Hepatocyte (in vitro differentiated cells): ENCODE data around the gene NPBWR2. TPM values are rescaled to one million over a fixed set of nuclear protein-coding genes. Genes with fewer than 3 reads are reported as not detected.

ENCODE experiments used
- DNase-seq: peaks from one replicate; pipeline ENCODE4 v3.0.0-alpha.2; 2016; ENCODE audit warnings: low spot score
- H2AFZ ChIP-seq: fragments of 200-600 bp; sonication (generic); 2 replicates; pipeline ENCODE4 v1.6.0; 2016; ENCODE audit warnings: antibody characterized with exemption, mild to moderate bottlenecking
- H3K27ac ChIP-seq: fragments of 200-600 bp; sonication (generic); 2 replicates; pipeline ENCODE4 v1.5.1; 2016; ENCODE audit warnings: mild to moderate bottlenecking
- H3K27me3 ChIP-seq: fragments of 200-600 bp; sonication (generic); 2 replicates; pipeline ENCODE4 v1.6.1; 2016
- H3K36me3 ChIP-seq: fragments of 200-600 bp; sonication (generic); replicated peaks from 2 replicates; pipeline ENCODE4 v1.5.1; 2016; ENCODE audit warnings: low read depth; ENCODE audit not compliant: insufficient read depth
- H3K4me1 ChIP-seq: fragments of 200-600 bp; sonication (generic); 2 replicates; pipeline ENCODE4 v1.5.1; 2016; ENCODE audit warnings: mild to moderate bottlenecking, moderate library complexity; ENCODE audit not compliant: insufficient read depth
- H3K4me2 ChIP-seq: fragments of 200-600 bp; sonication (generic); 2 replicates; pipeline ENCODE4 v1.6.0; 2016
- H3K4me3 ChIP-seq: fragments of 200-600 bp; sonication (generic); 2 replicates; pipeline ENCODE4 v1.5.1; 2016; ENCODE audit warnings: mild to moderate bottlenecking
- H3K79me2 ChIP-seq: fragments of 200-600 bp; sonication (generic); 2 replicates; pipeline ENCODE4 v1.6.0; 2017; ENCODE audit warnings: mild to moderate bottlenecking
- H3K9me2 ChIP-seq: fragments of 200-600 bp; sonication (generic); replicated peaks from 2 replicates; pipeline ENCODE4 v1.6.0; 2017; ENCODE audit warnings: mild to moderate bottlenecking; ENCODE audit not compliant: insufficient read depth
- H3K9me3 ChIP-seq: fragments of 200-600 bp; sonication (generic); 2 replicates; pipeline ENCODE4 v1.5.1; 2016; ENCODE audit warnings: low read depth, mild to moderate bottlenecking
- H4K20me1 ChIP-seq: fragments of 200-600 bp; sonication (generic); 2 replicates; pipeline ENCODE4 v1.6.0; 2016; ENCODE audit warnings: mild to moderate bottlenecking; ENCODE audit not compliant: insufficient read depth, poor library complexity, severe bottlenecking
- EZH2 ChIP-seq: fragments of 200-600 bp; sonication (generic); IDR thresholded peaks from 2 replicates; pipeline ENCODE4 v1.6.1; 2016; ENCODE audit warnings: antibody characterized with exemption, mild to moderate bottlenecking, borderline replicate concordance
- EZH2phosphoT487 ChIP-seq: fragments of 200-600 bp; sonication (generic); IDR thresholded peaks from one replicate; pipeline ENCODE4 v1.6.1; 2018; ENCODE audit warnings: antibody characterized with exemption, mild to moderate bottlenecking, low read depth, moderate library complexity; ENCODE audit not compliant: unreplicated experiment, severe bottlenecking
- WGBS: methylation state at CpG from one replicate; pipeline ENCODE4 v1.1.6; 2016; ENCODE audit warnings: low lambda C conversion rate; ENCODE audit errors: missing lambda C conversion rate; 5-methylcytosine and 5-hydroxymethylcytosine counted together
- polyA plus RNA-seq: library from polyadenylated mRNA; unstranded; fragments of >200 nt; fragmentation: Nextera tagmentation; extraction: Ambion mirVana; gene quantifications from 2 replicates; pipeline ENCODE4 v1.2.1, GENCODE V29; 2016
- total RNA-seq: library from RNA; depleted of rRNA; stranded (reverse); fragments of >200 nt; gene quantifications from 2 replicates; pipeline ENCODE4 v1.2.3, GENCODE V29; 2014
- TF ChIP-seq, protein P1 (sequence below): fragments of 200-600 bp; sonication (generic); IDR thresholded peaks from 2 replicates; pipeline ENCODE4 v1.5.1; 2016; ENCODE audit warnings: antibody characterized with exemption, mild to moderate bottlenecking; ENCODE audit not compliant: poor library complexity

NPBWR2 gene
- total and polyA plus RNA-seq, 2 experiments from 2014 or later = not detected

DNA sequence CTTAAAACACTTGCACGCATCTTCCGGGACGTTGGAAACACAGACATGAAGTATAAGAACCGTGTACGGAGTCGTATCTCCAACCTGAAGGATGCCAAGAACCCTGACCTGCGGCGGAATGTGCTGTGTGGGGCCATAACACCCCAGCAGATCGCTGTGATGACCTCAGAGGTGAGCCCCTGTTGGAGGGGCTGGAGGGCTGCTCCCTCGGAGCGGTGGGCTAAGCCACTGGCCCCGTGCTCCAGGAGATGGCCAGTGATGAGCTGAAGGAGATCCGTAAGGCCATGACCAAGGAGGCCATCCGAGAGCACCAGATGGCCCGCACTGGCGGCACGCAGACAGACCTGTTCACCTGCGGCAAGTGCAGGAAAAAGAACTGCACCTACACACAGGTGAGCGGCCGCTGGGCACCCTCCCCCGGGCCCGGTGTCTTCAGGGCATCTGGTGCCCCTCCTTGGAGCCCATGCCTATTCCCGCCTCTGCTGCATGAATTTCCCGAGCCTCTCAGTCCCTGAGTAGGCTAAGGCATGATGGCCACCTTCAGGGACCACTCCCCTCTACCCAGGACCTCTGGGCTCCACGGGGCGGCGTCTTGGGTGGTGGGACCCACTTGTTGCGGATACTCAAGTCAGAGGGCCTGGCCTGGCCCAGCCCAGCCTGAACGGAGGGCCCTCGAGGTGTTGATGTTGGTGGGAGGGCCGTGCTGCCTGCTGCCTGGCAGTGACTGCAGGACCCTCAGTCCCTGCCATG, 36.9 kb downstream of the NPBWR2 start:
- no peaks in the 10 kb centered on the region for H3K9me2 ChIP-seq
- no peaks in the 10 kb centered on the region for H3K9me3 ChIP-seq
- no peak overlapping the region for H3K4me3 ChIP-seq
- H3K36me3 ChIP-seq = no peaks in the 10 kb centered on the region
- 98% methylated on average over 31 of the region's 31 CpGs for WGBS
- no peak overlapping the region for H3K27ac ChIP-seq
- no peak for DNase-seq
- H2AFZ ChIP-seq = no peak overlapping the region
- no peaks in the 10 kb centered on the region for H3K4me1 ChIP-seq
- TF ChIP-seq EZH2 = no peak
- TF ChIP-seq, protein P1, sequence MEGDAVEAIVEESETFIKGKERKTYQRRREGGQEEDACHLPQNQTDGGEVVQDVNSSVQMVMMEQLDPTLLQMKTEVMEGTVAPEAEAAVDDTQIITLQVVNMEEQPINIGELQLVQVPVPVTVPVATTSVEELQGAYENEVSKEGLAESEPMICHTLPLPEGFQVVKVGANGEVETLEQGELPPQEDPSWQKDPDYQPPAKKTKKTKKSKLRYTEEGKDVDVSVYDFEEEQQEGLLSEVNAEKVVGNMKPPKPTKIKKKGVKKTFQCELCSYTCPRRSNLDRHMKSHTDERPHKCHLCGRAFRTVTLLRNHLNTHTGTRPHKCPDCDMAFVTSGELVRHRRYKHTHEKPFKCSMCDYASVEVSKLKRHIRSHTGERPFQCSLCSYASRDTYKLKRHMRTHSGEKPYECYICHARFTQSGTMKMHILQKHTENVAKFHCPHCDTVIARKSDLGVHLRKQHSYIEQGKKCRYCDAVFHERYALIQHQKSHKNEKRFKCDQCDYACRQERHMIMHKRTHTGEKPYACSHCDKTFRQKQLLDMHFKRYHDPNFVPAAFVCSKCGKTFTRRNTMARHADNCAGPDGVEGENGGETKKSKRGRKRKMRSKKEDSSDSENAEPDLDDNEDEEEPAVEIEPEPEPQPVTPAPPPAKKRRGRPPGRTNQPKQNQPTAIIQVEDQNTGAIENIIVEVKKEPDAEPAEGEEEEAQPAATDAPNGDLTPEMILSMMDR = no peak
- TF ChIP-seq EZH2phosphoT487 = no peak
- H3K27me3 ChIP-seq = no peaks in the 10 kb centered on the region
- H3K79me2 ChIP-seq = no peaks in the 10 kb centered on the region
- no peaks in the 10 kb centered on the region for H4K20me1 ChIP-seq
- H3K4me2 ChIP-seq = no peak overlapping the region

- Histone ChIP-seq H3K79me2 (no peaks in the 10 kb centered on the region), H3K4me2 (no peak overlapping the region), H3K36me3 (no peaks in the 10 kb centered on the region), H2AFZ (no peak overlapping the region), H4K20me1 (no peaks in the 10 kb centered on the region), H3K9me2 (no peaks in the 10 kb centered on the region), H3K4me3 (no peak overlapping the region), H3K4me1 (no peaks in the 10 kb centered on the region), H3K27ac (no peak overlapping the region), H3K27me3 (no peaks in the 10 kb centered on the region), H3K9me3 (no peaks in the 10 kb centered on the region)
- WGBS = 54% methylated on average over 14 of the region's 14 CpGs
- TF ChIP-seq EZH2 = no peak
- TF ChIP-seq, protein P1 = peak; percentile 68
- no peak for DNase-seq
Observed at GRCh38 chr20:64069614-64070243, 37.6 kb downstream of the NPBWR2 start.

- H3K27me3 ChIP-seq = no peaks in the 10 kb centered on the region
- no peak overlapping the region for H2AFZ ChIP-seq
- peaks cover 2% of the 10 kb centered on the region for H3K79me2 ChIP-seq
- H3K27ac ChIP-seq = no peak overlapping the region
- TF ChIP-seq EZH2 (no peak), EZH2phosphoT487 (no peak)
- TF ChIP-seq, protein P1 = no peak
- no peak overlapping the region for H3K4me2 ChIP-seq
- no peak for DNase-seq
- peaks cover under 1% of the 10 kb centered on the region for H3K4me1 ChIP-seq
- 95% methylated on average over 19 of the region's 20 CpGs for WGBS
- H3K9me3 ChIP-seq = no peaks in the 10 kb centered on the region
- H3K9me2 ChIP-seq = no peaks in the 10 kb centered on the region
- H3K4me3 ChIP-seq = no peak overlapping the region
- no peaks in the 10 kb centered on the region for H3K36me3 ChIP-seq
- no peaks in the 10 kb centered on the region for H4K20me1 ChIP-seq
Observed at GRCh38 chr20:64069209-64069613, 38.2 kb downstream of the NPBWR2 start.
